ENCODE results near the gene AMD1.

AMD1 gene

GRCh38 chr6:110884321-110884720 lies 9.7 kb downstream of the AMD1 start:
- no peak for TF ChIP-seq CTCF (IDR thresholded peaks at IDR 0.05; ENCODE audit: control insufficient read depth, insufficient read depth, low read depth, low read length, missing control alignments)
- no peak for DNase-seq (ENCODE audit: low read depth)
- H3K4me3 ChIP-seq (ENCODE audit: control insufficient read depth, low read depth, low read length), result no peak overlapping the region

GRCh38 chr6:110885526-110885925 lies 10.9 kb downstream of the AMD1 start:
- TF ChIP-seq CTCF (IDR thresholded peaks at IDR 0.05; ENCODE audit: control insufficient read depth, insufficient read depth, low read depth, low read length, missing control alignments), result no peak

GRCh38 chr6:110886555-110887167 lies 12.1 kb downstream of the AMD1 start:
- no peak for TF ChIP-seq CTCF (IDR thresholded peaks at IDR 0.05; ENCODE audit: control insufficient read depth, insufficient read depth, low read depth, low read length, missing control alignments)
- DNase-seq (ENCODE audit: low read depth), result no peak
- no peak overlapping the region for H3K4me3 ChIP-seq (ENCODE audit: control insufficient read depth, low read depth, low read length)

More at GRCh38 chr6:110885526-110885925, 10.9 kb downstream of the AMD1 start:
- DNase-seq (ENCODE audit: low read depth), result no peak
- H3K4me3 ChIP-seq (ENCODE audit: control insufficient read depth, low read depth, low read length), result no peak overlapping the region

GRCh38 chr6:110890288-110890687 lies 15.7 kb downstream of the AMD1 start:
- DNase-seq (ENCODE audit: low read depth), result no peak
- TF ChIP-seq CTCF (IDR thresholded peaks at IDR 0.05; ENCODE audit: control insufficient read depth, insufficient read depth, low read depth, low read length, missing control alignments), result no peak
- no peak overlapping the region for H3K4me3 ChIP-seq (ENCODE audit: control insufficient read depth, low read depth, low read length)

- H3K4me3 ChIP-seq (ENCODE audit: control insufficient read depth, low read depth, low read length), result no peak overlapping the region
- no peak for DNase-seq (ENCODE audit: low read depth)
- no peak for TF ChIP-seq CTCF (IDR thresholded peaks at IDR 0.05; ENCODE audit: control insufficient read depth, insufficient read depth, low read depth, low read length, missing control alignments)
These were observed 21.5 kb downstream of the AMD1 start for GRCh38 chr6:110895907-110896608.

GRCh38 chr6:110897433-110897832 lies 22.8 kb downstream of the AMD1 start:
- no peak for TF ChIP-seq CTCF (IDR thresholded peaks at IDR 0.05; ENCODE audit: control insufficient read depth, insufficient read depth, low read depth, low read length, missing control alignments)
- no peak for DNase-seq (ENCODE audit: low read depth)
- H3K4me3 ChIP-seq (ENCODE audit: control insufficient read depth, low read depth, low read length), result no peak overlapping the region

Data from AG09309 (cell line).